ENCODE measurements around the gene CFL2. TPM values are rescaled to one million over a fixed set of nuclear protein-coding genes. Genes with fewer than 3 reads are reported as not detected.
A peak's percentile ranks its signal among the peaks of the same experiment; 100 is the strongest.

The CFL2 gene
- total RNA-seq, 1 experiment from 2014 or later, result 103 TPM

DNA sequence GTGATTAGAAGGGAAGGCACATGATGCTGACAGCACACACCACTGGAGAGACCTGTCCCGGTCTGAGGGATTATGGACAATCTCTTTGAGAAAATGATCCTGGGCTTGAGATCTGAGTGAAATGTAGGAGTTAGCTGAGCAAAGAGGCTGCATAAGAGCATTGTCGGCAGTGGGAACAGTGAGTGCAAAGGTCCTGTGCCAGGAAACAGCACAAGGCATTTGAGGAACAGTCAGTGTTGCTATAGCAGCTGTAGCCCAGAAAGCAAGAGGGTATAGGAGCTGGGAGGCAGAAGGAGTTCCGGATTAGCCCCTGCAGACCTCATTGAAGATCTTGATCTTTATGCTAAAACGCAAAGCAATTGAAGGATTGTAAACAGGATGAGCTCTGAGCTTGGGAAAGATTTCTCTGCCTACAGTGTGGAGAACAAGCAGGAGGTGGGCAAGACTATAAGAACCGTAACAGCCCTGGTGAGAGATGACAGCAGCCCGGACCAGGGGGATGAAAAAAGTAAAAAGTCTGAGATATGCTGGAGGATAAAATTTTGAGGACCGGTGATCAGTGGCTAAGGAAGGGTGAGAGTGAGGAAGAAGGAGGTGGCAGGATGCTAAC, 28.5 kb downstream of the CFL2 start:
- no peak for DNase-seq (ENCODE audit: low read depth, low spot score)
- in situ Hi-C loops (cut with HindIII; ENCODE audit: low pct_unique_long_range_greater_than_20kb, low sequenced_read_pairs), result no loop called here

DNA sequence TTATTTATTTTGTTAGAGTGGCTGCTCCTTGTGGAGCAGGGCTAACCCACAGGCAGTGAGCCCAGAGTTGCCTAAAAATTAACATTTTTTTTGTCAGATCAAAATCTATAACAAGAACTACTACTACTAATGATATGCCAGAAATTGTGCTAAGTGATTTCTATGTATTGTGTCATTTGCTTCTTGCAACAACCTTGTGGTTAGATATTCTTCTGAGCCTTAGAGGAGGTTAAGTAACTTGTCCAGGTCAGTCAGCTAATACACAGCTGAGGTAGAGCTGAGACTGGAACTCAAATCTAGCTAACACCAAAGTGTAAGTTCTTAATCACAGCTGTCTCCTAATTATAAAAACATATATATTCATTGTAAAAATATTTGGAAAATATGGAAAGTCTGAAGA, 29.8 kb downstream of the CFL2 start:
- in situ Hi-C loops (cut with HindIII; ENCODE audit: low pct_unique_long_range_greater_than_20kb, low sequenced_read_pairs), result no loop called here
- DNase-seq (ENCODE audit: low read depth, low spot score), result no peak

DNA sequence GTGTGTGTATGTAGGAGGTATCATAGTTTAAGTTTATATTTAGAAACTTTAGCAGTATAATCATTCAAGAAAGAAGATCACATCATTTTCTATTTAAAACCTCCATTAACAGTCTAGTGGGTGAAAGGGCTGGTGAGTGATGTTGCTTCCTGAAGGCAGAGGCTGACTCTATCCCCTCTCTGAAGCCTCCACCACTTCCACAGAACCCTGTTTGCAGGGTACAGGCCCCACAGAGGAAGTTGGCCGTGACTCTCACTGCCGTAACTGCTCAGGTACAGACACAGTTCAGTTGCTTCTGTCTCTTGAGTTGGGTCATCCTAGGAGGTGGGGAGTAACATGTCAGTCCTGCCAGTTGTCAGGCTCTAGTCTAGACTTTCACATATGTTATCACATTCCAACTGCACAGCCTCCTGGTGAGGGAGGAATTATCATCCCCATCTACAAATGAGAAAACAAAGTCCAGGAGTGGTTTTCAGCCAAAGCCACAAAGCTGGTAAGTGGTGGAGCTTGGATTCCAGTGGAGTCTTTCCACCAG, 31.5 kb downstream of the CFL2 start:
- DNase-seq (ENCODE audit: low read depth, low spot score), result no peak
- in situ Hi-C loops (cut with HindIII; ENCODE audit: low pct_unique_long_range_greater_than_20kb, low sequenced_read_pairs), result no loop called here

DNA sequence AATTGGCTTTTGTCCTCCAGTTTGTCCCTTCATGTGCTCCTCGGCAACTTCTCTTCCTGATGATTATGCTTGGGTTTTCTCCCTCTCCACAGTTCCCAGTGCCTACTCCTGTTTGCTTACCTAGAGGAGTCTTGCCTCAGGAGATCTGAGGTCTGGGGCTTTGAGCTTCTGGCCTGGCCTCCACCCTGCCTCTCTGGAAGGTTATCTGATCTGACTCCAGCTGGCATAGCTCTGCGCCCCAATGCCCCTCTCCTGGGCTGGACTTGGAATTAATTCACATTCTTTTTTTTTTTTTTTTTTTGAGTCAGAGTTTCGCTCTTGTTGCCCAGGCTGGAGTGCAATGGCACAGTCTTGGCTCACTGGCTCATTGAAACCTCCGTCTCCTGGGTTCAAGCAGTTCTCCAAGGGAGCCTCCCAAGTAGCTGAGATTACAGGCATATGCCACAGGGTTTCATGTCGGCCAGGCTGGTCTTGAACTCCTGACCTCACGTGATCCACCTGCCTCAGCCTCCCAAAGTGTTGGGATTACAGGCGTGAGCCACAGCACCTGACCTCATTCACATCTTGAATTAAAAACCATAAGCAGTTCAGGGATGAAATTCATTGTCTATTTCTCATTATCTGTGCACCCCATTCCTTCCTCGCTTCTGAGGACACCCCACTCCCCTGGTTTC, 33.5 kb downstream of the CFL2 start:
- in situ Hi-C loops (cut with HindIII; ENCODE audit: low pct_unique_long_range_greater_than_20kb, low sequenced_read_pairs), result no loop called here
- no peak for DNase-seq (ENCODE audit: low read depth, low spot score)

DNA sequence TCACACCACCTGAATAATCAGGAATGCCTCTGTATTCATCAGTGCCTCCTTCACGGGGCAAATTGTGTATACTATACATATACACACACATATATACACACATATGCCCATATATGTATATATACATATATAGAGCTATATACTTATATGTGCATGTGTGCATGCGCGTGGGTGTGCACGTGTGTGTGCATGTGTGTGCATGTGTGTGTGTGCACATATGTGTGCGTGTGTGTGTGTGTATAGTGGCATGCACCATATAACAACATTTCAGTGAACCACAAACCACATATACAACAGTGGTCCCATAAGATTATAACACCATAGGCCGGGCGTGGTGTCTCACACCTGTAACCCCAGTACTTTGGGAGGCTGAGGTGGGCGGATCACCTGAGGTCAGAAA, 35.7 kb downstream of the CFL2 start:
- in situ Hi-C loops (cut with HindIII; ENCODE audit: low pct_unique_long_range_greater_than_20kb, low sequenced_read_pairs), result no loop called here
- DNase-seq (ENCODE audit: low read depth, low spot score), result no peak

DNA sequence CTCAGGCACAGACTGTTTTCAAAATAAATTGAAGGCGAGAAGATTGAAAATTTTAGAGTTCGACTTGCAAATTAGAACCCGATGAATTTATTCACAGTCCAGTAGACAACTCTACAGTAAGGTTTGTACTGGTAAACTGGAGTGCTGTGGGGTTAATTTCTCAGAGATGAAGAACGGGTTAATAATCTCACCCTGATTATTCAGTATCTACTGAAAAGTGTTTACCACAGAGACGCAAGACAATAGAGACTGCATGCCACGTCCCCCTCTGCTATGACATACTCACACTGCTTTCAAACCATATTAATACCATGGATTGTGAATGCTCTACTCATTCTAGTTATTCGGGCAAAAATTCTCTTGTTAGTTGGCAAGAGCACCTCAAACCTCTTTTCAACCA, 36.1 kb downstream of the CFL2 start:
- no peak for DNase-seq (ENCODE audit: low read depth, low spot score)
- in situ Hi-C loops (cut with HindIII; ENCODE audit: low pct_unique_long_range_greater_than_20kb, low sequenced_read_pairs), result no loop called here

DNA sequence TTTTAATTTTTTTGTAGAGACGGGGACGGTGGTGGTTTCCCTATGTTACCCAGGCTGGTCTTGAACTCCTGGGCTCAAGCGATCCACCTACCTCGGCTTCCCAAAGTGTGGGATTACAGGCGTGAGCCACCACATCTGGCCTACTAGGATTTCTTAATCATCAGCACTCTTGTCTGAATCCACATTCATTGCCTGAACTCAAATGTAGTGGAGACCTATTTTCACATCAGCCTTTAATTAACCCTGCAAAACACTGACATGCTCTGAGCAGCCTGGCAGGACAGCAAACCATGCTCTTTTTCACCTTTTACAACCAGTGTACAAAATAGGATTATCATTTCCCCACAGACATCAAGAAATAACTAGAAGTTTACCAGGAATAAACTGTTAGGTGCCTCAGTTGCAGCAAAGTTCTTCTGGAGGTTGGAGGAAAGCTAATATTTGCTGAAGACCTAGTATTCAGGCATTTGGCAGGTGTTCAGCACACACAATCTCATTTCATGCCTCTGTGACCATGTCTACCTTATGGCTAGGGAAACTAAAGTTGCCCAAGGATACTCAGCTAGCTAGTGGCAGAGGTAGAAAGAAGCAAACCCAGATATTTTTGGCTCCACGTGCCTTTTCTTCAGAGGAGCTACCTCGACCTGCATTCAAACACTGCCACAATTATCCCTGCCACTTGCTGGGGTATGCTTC, 37.7 kb downstream of the CFL2 start:
- in situ Hi-C loops (cut with HindIII; ENCODE audit: low pct_unique_long_range_greater_than_20kb, low sequenced_read_pairs), result no loop called here
- no peak for DNase-seq (ENCODE audit: low read depth, low spot score)

DNA sequence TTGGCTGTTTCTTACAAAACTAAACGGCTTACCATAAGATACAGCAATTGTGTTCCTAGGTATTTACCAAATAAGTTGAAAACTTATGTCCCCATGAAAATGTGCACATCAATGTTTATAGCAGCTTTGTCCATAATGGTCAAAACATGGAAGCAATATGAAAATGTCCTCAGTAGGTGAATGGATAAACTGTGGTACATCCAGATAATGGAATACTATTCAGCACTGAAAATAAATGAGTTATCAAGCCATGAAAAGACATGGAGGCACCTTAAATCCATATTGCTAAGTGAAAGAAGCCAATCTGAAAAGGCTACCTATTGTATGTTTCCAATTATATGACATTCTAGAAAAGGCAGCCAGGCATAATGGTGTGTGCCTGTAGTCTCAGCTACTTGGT, 40.7 kb downstream of the CFL2 start:
- in situ Hi-C loops (cut with HindIII; ENCODE audit: low pct_unique_long_range_greater_than_20kb, low sequenced_read_pairs), result no loop called here
- DNase-seq (ENCODE audit: low read depth, low spot score), result no peak

DNA sequence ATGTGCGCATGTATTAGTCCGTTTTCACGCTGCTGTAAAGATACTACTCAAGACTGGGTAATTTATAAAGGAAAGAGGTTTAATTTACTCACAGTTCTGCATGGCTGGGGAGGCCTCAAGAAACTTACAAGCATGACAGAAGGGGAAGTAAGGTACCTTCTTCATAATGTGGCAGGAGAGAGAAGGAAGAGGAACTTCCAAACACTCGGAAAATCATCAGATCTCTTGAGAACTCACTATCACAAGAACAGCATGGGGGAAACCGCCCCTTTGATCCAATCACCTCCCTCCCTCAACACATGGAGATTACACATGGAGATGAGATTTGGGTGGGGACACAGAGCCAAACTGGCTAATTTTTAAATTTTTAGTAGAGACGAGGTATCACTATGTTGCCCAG, 42.7 kb downstream of the CFL2 start:
- in situ Hi-C loops (cut with HindIII; ENCODE audit: low pct_unique_long_range_greater_than_20kb, low sequenced_read_pairs), result no loop called here
- DNase-seq (ENCODE audit: low read depth, low spot score), result no peak

DNA sequence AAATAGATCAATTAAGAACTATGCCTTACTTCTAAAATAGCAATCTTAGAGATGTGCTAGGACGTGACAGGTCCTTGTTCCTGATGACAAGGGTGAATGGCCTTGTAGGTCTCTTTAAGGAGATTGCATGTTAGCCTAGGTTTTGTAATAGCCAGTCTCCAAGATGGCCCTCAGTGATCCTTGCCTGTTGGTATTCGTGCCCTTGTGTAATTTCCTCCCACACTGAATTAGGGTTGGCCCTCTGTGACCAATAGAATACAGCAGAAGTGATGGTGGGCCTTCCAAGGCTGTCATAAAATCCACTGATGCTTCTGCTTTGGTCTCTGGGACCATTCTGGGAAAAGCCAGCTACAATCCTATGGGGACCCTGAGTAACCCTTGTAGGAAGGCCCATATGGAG, 46.3 kb downstream of the CFL2 start:
- in situ Hi-C loops (cut with HindIII; ENCODE audit: low pct_unique_long_range_greater_than_20kb, low sequenced_read_pairs), result no loop called here
- no peak for DNase-seq (ENCODE audit: low read depth, low spot score)

DNA sequence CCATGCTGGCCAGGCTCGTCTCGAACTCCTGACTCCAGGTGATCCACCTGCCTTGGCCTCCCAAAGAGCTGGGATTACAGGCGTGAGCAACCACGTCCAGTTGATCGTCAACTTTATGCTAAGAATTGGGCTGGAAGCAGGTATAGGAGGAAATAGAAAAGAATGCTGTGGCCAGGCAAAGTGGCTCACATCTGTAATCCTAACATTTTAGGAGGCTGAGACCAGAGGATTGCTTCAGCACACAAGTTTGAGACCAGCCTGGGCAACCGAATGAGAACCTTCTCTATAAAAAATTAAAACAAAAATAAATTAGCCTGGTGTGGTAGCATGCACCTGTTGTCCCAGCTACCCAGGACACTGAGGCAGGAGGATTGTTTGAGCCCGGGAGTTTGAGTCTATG, 47.4 kb downstream of the CFL2 start:
- in situ Hi-C loops (cut with HindIII; ENCODE audit: low pct_unique_long_range_greater_than_20kb, low sequenced_read_pairs), result no loop called here
- no peak for DNase-seq (ENCODE audit: low read depth, low spot score)

DNA sequence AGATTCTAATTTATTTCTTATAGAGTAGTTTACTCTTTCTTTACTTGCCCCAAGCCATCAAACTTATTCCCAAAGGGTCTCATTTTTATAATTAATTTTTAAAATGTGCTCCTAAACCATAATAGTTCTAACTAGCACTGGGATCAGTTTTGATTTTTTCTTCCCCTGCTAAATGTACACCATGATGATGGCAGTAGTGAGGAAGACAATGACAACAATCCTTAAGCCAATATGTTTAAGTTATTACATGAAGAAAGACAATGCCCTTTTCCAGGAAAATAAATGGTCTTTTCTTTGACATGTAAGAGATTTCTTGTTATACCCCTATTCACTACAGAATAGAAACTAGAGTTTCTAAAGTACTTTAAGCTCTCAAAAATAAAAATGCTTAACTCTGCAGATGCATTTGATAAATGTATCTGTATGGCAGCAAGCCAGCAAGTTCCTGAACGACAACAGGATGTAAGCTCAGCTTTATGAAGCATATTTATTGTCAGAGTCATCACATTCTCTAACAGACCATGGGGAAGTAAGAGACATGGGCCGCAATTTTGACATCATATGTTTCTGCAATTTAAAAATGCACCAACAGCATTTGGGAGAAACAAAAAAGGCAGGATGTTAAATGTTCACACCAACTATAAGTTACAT, 48.5 kb downstream of the CFL2 start:
- in situ Hi-C loops (cut with HindIII; ENCODE audit: low pct_unique_long_range_greater_than_20kb, low sequenced_read_pairs), result no loop called here
- DNase-seq (ENCODE audit: low read depth, low spot score), result peak; percentile 19

DNA sequence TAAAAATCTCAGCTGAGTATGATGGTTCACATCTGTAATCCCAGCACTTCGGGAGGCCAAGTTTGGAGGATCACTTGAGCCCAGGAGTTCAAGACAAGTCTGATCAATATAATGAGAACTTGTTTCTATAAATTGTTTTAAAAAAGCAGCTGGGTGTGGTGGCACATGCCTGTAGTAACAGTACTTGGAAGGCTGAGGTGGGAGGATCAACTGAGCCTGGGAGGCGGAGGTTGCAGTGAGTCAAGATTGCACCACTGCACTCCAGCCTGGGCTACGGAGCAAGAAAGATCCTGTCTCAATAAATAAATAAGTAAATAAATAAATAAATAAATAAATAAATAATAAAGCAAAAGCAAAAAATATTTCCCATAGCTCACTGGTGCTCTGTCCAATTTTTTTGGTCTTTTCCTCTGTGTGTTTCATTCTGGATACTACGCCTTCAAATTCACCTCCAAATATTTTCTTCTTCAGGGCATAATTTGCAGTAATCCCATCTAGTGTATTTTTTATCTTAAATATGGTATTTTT, 51.8 kb downstream of the CFL2 start:
- DNase-seq (ENCODE audit: low read depth, low spot score), result no peak
- in situ Hi-C loops (cut with HindIII; ENCODE audit: low pct_unique_long_range_greater_than_20kb, low sequenced_read_pairs), result no loop called here

DNA sequence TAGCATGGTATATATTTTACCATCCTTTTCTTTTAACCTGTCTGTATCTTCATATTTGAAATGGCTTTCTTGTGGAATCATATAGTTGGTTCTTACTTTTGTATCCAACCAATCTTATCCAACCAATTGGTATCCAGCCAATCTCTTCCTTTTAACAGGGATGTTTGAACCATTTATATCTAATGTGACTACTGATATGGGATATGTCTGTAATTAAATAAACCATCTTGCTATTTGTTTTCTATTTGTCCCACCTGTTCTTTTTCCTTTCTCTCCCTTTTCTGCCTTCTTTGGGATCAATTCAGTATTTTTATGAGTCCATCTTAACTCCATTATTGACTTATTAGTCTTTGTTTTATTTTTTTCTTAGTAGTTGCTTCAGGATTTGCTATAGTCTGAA, 53.6 kb downstream of the CFL2 start:
- in situ Hi-C loops (cut with HindIII; ENCODE audit: low pct_unique_long_range_greater_than_20kb, low sequenced_read_pairs), result no loop called here
- no peak for DNase-seq (ENCODE audit: low read depth, low spot score)

Small RNA genes within 50 kb of the gene (small RNA-seq; reads per million reads assigned to genes)
- 0 reads per million in 2 experiments for gene RNU6-1261P

Other genes starting within 250 kb of the CFL2 start
- 61.9 and 69.4 TPM in 2 replicates for gene EAPP, start 174.9 kb downstream of the CFL2 start, total RNA-seq (2014; rRNA removed; shearing (Covaris generic))
- gene SNX6, start 84.4 kb downstream of the CFL2 start, total RNA-seq (2014; rRNA removed; shearing (Covaris generic)), result 76.3 and 92.8 TPM in 2 replicates
- 27.5 and 33.3 TPM in 2 replicates for gene BAZ1A, start 160.8 kb upstream of the CFL2 start, total RNA-seq (2014; rRNA removed; shearing (Covaris generic))

Measured in SK-MEL-5 (cell line).